Progenitor cell of endocrine pancreas (in vitro differentiated cells): ENCODE data around the gene SPO11. TPM values are rescaled to one million over a fixed set of nuclear protein-coding genes. Genes with fewer than 3 reads are reported as not detected.
"Not testable (repeated sequence)": the region's sequence is repeated elsewhere in the genome, so short reads cannot be mapped to it uniquely, and the experiment has no call there.

Source experiments
- DNase-seq: peaks from one replicate; pipeline ENCODE4 v3.0.0; 2021; ENCODE audit warnings: low spot score; ENCODE audit not compliant: unreplicated experiment
- H3K27ac Mint-ChIP-seq: 2 replicates; pipeline ENCODE4 v1.8.0; 2021; ENCODE audit warnings: mild to moderate bottlenecking, moderate library complexity, mixed read lengths
- H3K27me3 Mint-ChIP-seq: 2 replicates; pipeline ENCODE4 v1.8.0; 2021; ENCODE audit warnings: mixed read lengths
- H3K36me3 Mint-ChIP-seq: 2 replicates; pipeline ENCODE4 v1.8.0; 2022; ENCODE audit warnings: mixed read lengths; ENCODE audit not compliant: insufficient read depth
- H3K4me1 Mint-ChIP-seq: 2 replicates; pipeline ENCODE4 v1.8.0; 2021; ENCODE audit warnings: low read depth, mixed read lengths
- H3K4me3 Mint-ChIP-seq: 2 replicates; pipeline ENCODE4 v1.8.0; 2021; ENCODE audit warnings: low read depth, mild to moderate bottlenecking, moderate library complexity, mixed read lengths
- H3K9me3 Mint-ChIP-seq: 2 replicates; pipeline ENCODE4 v1.8.0; 2021; ENCODE audit warnings: low read depth, mixed read lengths
- total RNA-seq: library from RNA; stranded (reverse); gene quantifications from 2 replicates; pipeline ENCODE4 v1.2.1, GENCODE V29; 2021
- TF ChIP-seq, protein P1 (sequence below): fragments of 200-600 bp; sonication (generic); IDR thresholded peaks from one replicate; pipeline ENCODE4 v1.5.0; 2021; ENCODE audit warnings: antibody characterized with exemption, mild to moderate bottlenecking; ENCODE audit not compliant: unreplicated experiment

Gene SPO11
- total RNA-seq, 1 donor from 2014 or later = not detected

DNA sequence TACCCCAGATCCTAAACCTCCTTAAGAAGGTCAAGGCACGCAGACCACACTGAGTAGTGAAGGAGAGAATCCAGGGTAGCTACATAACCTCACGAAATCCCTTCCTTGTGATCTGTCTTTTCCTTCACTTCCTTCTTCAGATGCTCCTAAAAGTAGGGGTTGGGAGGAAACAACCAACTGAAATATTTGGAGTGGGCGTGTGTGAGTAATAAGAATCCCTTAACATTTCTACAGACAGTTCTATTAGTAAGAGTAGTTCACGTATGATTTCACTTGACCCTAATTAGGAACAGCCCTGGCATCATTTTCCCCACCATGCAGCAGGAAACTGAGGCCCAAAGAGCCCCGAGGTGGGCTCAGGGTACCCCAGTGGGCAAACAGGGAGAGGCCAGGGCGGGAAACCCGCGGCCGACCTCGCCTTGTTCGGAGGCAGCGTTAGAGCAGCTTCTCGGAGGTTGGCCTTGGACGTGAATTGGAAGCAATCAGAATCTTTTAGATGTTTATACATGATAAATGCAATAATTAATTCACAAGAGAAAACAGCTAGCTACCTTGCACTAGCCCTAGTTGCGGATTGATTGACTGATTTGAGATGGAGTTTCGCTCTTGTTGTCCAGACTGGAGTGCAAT, 20.6 kb downstream of the SPO11 start:
- Mint-ChIP-seq H3K4me3 (peak overlapping the region; percentile 59), H3K27me3 (no peaks in the 10 kb centered on the region), H3K27ac (no peak overlapping the region), H3K9me3 (no peaks in the 10 kb centered on the region), H3K36me3 (peaks cover 4% of the 10 kb centered on the region), H3K4me1 (peaks cover 11% of the 10 kb centered on the region)
- DNase-seq = no peak
- TF ChIP-seq, protein P1, sequence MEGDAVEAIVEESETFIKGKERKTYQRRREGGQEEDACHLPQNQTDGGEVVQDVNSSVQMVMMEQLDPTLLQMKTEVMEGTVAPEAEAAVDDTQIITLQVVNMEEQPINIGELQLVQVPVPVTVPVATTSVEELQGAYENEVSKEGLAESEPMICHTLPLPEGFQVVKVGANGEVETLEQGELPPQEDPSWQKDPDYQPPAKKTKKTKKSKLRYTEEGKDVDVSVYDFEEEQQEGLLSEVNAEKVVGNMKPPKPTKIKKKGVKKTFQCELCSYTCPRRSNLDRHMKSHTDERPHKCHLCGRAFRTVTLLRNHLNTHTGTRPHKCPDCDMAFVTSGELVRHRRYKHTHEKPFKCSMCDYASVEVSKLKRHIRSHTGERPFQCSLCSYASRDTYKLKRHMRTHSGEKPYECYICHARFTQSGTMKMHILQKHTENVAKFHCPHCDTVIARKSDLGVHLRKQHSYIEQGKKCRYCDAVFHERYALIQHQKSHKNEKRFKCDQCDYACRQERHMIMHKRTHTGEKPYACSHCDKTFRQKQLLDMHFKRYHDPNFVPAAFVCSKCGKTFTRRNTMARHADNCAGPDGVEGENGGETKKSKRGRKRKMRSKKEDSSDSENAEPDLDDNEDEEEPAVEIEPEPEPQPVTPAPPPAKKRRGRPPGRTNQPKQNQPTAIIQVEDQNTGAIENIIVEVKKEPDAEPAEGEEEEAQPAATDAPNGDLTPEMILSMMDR = no peak

DNA sequence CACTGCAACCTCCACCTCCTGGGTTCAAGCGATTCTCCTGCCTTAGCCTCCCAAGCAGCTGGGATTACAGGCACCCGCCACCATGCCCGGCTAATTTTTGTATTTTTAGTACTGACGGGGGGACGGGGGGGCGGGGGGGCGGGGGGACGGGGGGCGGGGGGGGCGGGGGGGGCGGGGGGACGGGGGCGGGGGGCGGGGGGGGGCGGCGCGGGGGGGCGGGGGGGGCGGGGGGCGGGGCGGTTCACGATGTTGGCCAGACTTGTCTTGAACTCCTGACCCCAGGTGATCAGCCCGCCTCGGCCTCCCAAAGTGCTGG, 21.1 kb downstream of the SPO11 start:
- Mint-ChIP-seq H3K4me1 (peaks cover 11% of the 10 kb centered on the region), H3K4me3 (peak overlapping the region; percentile 89)
- H3K36me3 Mint-ChIP-seq, H3K9me3 Mint-ChIP-seq, H3K27ac Mint-ChIP-seq, H3K27me3 Mint-ChIP-seq, DNase-seq: not testable (repeated sequence)

DNA sequence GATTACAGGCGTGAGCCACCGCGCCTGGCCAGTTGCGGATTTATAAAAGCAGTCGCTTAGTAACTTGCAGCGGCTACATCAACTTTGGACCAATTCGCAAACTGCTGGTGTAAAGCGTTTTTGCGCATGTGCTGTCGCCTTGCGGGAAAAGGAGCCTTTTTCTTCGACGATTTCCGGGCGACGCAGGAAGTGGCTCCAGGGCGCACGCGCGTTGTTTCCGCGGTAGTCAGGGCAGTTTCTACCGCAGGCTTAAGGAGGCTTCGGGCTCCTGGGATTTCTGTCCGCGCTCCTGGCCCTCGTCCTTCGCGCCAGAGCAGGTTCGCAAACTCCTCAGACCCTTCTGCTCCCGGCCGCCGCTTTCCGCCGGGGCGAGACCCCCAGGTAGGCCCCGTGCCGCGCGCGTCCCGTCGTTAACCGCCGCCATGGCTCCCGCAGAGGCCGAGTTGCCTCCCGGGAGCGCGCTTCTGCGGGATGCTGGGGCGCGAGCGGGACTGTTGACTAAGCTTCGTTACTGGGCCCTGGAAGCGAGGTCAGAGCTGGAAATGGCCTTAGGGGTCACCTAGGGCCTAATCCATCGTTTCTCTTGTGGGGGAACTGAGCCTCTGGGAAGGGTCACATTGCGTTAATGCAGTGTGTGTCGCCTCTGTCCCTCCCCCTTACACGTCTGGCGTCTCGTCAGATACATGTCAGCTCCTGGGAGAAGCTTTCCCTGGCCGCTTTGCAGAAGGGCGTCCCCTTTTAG, 21.6 kb downstream of the SPO11 start, which contains the start of gene RAE1:
TSS of gene RAE1 (plus strand) at position 214 of the 742 bp plus-strand sequence. CDS start 2,784 bp downstream, outside the sequence.
- peak; percentile 79 for DNase-seq
- H3K27me3 Mint-ChIP-seq = no peaks in the 10 kb centered on the region
- H3K4me1 Mint-ChIP-seq = peaks cover 11% of the 10 kb centered on the region
- H3K9me3 Mint-ChIP-seq = no peaks in the 10 kb centered on the region
- peaks cover 4% of the 10 kb centered on the region for H3K36me3 Mint-ChIP-seq
- peak within 1 kb of the TSS; percentile 89 for H3K4me3 Mint-ChIP-seq
- TF ChIP-seq, protein P1 = no peak
- peak within 1 kb of the TSS; percentile 92 for H3K27ac Mint-ChIP-seq

- Mint-ChIP-seq H3K36me3 (peaks cover 7% of the 10 kb centered on the region), H3K9me3 (no peaks in the 10 kb centered on the region), H3K4me3 (peak overlapping the region; percentile 89), H3K27me3 (no peaks in the 10 kb centered on the region), H3K4me1 (peaks cover 11% of the 10 kb centered on the region), H3K27ac (peak overlapping the region; percentile 57)
- TF ChIP-seq, protein P1 = no peak
- no peak for DNase-seq
Measured at GRCh38 chr20:57352305-57352704, 22.7 kb downstream of the SPO11 start.

GRCh38 chr20:57353351-57353750, 23.7 kb downstream of the SPO11 start:
- TF ChIP-seq, protein P1 = peak; percentile 10
- Mint-ChIP-seq H3K36me3 (peaks cover 7% of the 10 kb centered on the region), H3K9me3 (no peaks in the 10 kb centered on the region), H3K4me3 (peak overlapping the region; percentile 45), H3K27ac (no peak overlapping the region), H3K27me3 (no peaks in the 10 kb centered on the region), H3K4me1 (peaks cover 11% of the 10 kb centered on the region)
- DNase-seq = no peak
